HCT116 (cell line): ENCODE data around the gene HDAC10. TPM values are rescaled to one million over a fixed set of nuclear protein-coding genes. Genes with fewer than 3 reads are reported as not detected.
A peak's percentile ranks its signal among the peaks of the same experiment; 100 is the strongest.

ENCODE experiments used
- ATAC-seq: fragments of 200-7000 bp; cut with Tn5 transposase; 2 replicates; pipeline ENCODE4 v1.9.1; 2020; ENCODE audit warnings: mild to moderate bottlenecking, moderate library complexity
- BruUV-seq: library from RNA; stranded (reverse); fragments of 400-500 nt; replicated peaks from 2 replicates; lab custom pipeline; 2021; lab: Mats Ljungman, UMichigan
- CTCF ChIA-PET: fragments of 300-600 bp; sonication (Branson Sonifier 250); formaldehyde crosslinking; loops from one replicate; lab custom pipeline; 2021; ENCODE audit warnings: antibody characterized with exemption; lab: Charles Lee
- POLR2A ChIA-PET: fragments of 300-600, 350-600 bp; sonication (Branson Sonifier 250); formaldehyde crosslinking; loops from one replicate; lab custom pipeline; 2021; ENCODE audit warnings: antibody characterized with exemption; lab: Charles Lee
- RAD21 ChIA-PET, 2 experiments: fragments of 300-600 bp; sonication (Branson Sonifier 250); formaldehyde crosslinking; loops; one replicate each; lab custom pipeline; 2023; ENCODE audit warnings: low total read pairs in 2 of 2; ENCODE audit not compliant: uncharacterized antibody in 2 of 2, unreplicated experiment in 2 of 2, low non-redundant PET in 1 of 2; lab: Charles Lee
- DNase-seq: peaks from one replicate; pipeline ENCODE4 v3.0.0-alpha.2; 2010; ENCODE audit warnings: low read depth, low spot score
- H2AFZ ChIP-seq: fragments of 200-600 bp; shearing (Covaris generic), sonication (generic); 2 replicates; pipeline ENCODE4 v1.6.1; 2017; ENCODE audit warnings: low read depth, mixed run types, mixed read lengths, antibody characterized with exemption, low read length; ENCODE audit not compliant: poor library complexity, severe bottlenecking
- H3K27ac ChIP-seq: 2 replicates; pipeline ENCODE4 v1.5.1; 2012; ENCODE audit warnings: low read depth, low read length
- H3K27me3 ChIP-seq: fragments of 200-600 bp; sonication (generic); 2 replicates; pipeline ENCODE4 v1.6.1; 2016; ENCODE audit warnings: mixed run types, low read length, mixed read lengths; ENCODE audit not compliant: insufficient read depth
- H3K36me3 ChIP-seq, 2 experiments: fragments of 200-500 bp in 1 of 2; fragments of 200-600 bp in 1 of 2; sonication (Bioruptor generic) in 1 of 2; sonication (generic) in 1 of 2; 2 replicates each; pipeline versions ENCODE4 v1.5.1 to v1.6.1; 2014 to 2016; ENCODE audit warnings: low read length in 2 of 2, inconsistent platforms in 1 of 2, mixed read lengths in 1 of 2, mixed run types in 1 of 2; ENCODE audit not compliant: insufficient read depth in 2 of 2, control insufficient read depth in 1 of 2
- H3K4me1 ChIP-seq, 2 experiments: fragments of 200-600 bp in 1 of 2; sonication (generic) in 1 of 2; 2 replicates each; pipeline versions ENCODE4 v1.5.1 to v1.6.1; 2012 to 2017; ENCODE audit warnings: low read length in 2 of 2, inconsistent platforms in 1 of 2, mild to moderate bottlenecking in 1 of 2, mixed read lengths in 1 of 2, mixed run types in 1 of 2, moderate library complexity in 1 of 2; ENCODE audit not compliant: insufficient read depth in 2 of 2, control insufficient read depth in 1 of 2
- H3K4me2 ChIP-seq: fragments of 200-600 bp; sonication (generic); 2 replicates; pipeline ENCODE4 v1.6.1; 2017; ENCODE audit warnings: mixed run types, low read length, mixed read lengths
- H3K4me3 ChIP-seq, 2 experiments: fragments of 200-600 bp in 1 of 2; sonication (generic) in 1 of 2; replicated peaks in 1 of 2; 2 replicates each; pipeline ENCODE4 v1.5.1; 2011 to 2016; ENCODE audit warnings: low read length in 2 of 2, control low read depth in 1 of 2, low read depth in 1 of 2, mild to moderate bottlenecking in 1 of 2, mixed read lengths in 1 of 2, mixed run types in 1 of 2
- H3K79me2 ChIP-seq: fragments of 200-600 bp; sonication (generic); 2 replicates; pipeline ENCODE4 v1.6.1; 2017; ENCODE audit warnings: mild to moderate bottlenecking, mixed run types, low read length, moderate library complexity, mixed read lengths; ENCODE audit not compliant: insufficient read depth
- H3K9ac ChIP-seq: fragments of 200-600 bp; sonication (generic); 2 replicates; pipeline ENCODE4 v1.6.1; 2016; ENCODE audit warnings: low read length, mixed read lengths
- H3K9me2 ChIP-seq: fragments of 200-600 bp; sonication (generic), shearing (Covaris generic); 2 replicates; pipeline ENCODE4 v1.6.1; 2017; ENCODE audit warnings: mixed run types, mild to moderate bottlenecking, moderate library complexity; ENCODE audit not compliant: insufficient read depth
- H3K9me3 ChIP-seq, 2 experiments: fragments of 200-500 bp in 1 of 2; fragments of 200-600 bp in 1 of 2; sonication (Bioruptor generic) in 1 of 2; sonication (generic) in 1 of 2; 2 replicates each; pipeline ENCODE4 v1.6.1; 2014 to 2017; ENCODE audit warnings: low read length in 2 of 2, mixed read lengths in 2 of 2, inconsistent platforms in 1 of 2, low read depth in 1 of 2, mild to moderate bottlenecking in 1 of 2, mixed run types in 1 of 2, moderate library complexity in 1 of 2; ENCODE audit not compliant: control insufficient read depth in 1 of 2, insufficient read depth in 1 of 2
- H4K20me1 ChIP-seq: fragments of 200-600 bp; sonication (generic), shearing (Covaris generic); 2 replicates; pipeline ENCODE4 v1.6.1; 2017; ENCODE audit warnings: mixed run types, mild to moderate bottlenecking, moderate library complexity; ENCODE audit not compliant: insufficient read depth
- CBX3 ChIP-seq: IDR thresholded peaks from 2 replicates; pipeline ENCODE4 v1.6.1; 2012; ENCODE audit warnings: low read depth
- CEBPB ChIP-seq: IDR thresholded peaks from 2 replicates; pipeline ENCODE4 v1.6.1; 2012; ENCODE audit warnings: low read depth
- EGR1 ChIP-seq: IDR thresholded peaks from 2 replicates; pipeline ENCODE4 v1.6.1; 2012; ENCODE audit warnings: low read depth
- ELF1 ChIP-seq: IDR thresholded peaks from 2 replicates; pipeline ENCODE4 v1.6.1; 2012; ENCODE audit warnings: low read depth, borderline replicate concordance
- EZH2 ChIP-seq: fragments of 200-600 bp; sonication (generic); IDR thresholded peaks from 2 replicates; pipeline ENCODE4 v1.6.1; 2017; ENCODE audit warnings: antibody characterized with exemption, mixed run types
- EZH2phosphoT487 ChIP-seq: fragments of 200-600 bp; IDR thresholded peaks from 2 replicates; pipeline ENCODE4 v1.6.1; 2018; ENCODE audit warnings: antibody characterized with exemption, borderline replicate concordance
- JUND ChIP-seq: IDR thresholded peaks from 2 replicates; pipeline ENCODE4 v1.6.1; 2012
- MAX ChIP-seq: IDR thresholded peaks from 2 replicates; pipeline ENCODE4 v1.6.1; 2012
- POLR2A ChIP-seq: IDR thresholded peaks from 2 replicates; pipeline ENCODE4 v1.7.0; 2011; ENCODE audit warnings: borderline replicate concordance; ENCODE audit not compliant: insufficient read depth, insufficient read length; ENCODE audit errors: extremely low read depth
- POLR2AphosphoS5 ChIP-seq: IDR thresholded peaks from 2 replicates; pipeline ENCODE4 v1.6.1; 2011; ENCODE audit warnings: mild to moderate bottlenecking, low read depth, low read length, moderate library complexity
- RAD21 ChIP-seq: IDR thresholded peaks from 2 replicates; pipeline ENCODE4 v1.6.1; 2012; ENCODE audit warnings: low read depth, mild to moderate bottlenecking
- REST ChIP-seq: IDR thresholded peaks from 2 replicates; pipeline ENCODE4 v1.6.1; 2012; ENCODE audit warnings: low read depth
- SP1 ChIP-seq: IDR thresholded peaks from 2 replicates; pipeline ENCODE4 v1.6.1; 2012; ENCODE audit warnings: low read depth
- SRF ChIP-seq: IDR thresholded peaks from 2 replicates; pipeline ENCODE4 v1.6.1; 2012; ENCODE audit warnings: low read depth
- YY1 ChIP-seq: IDR thresholded peaks from 2 replicates; pipeline ENCODE4 v1.6.1; 2011; ENCODE audit warnings: low read length, low read depth, moderate library complexity, mild to moderate bottlenecking; ENCODE audit not compliant: insufficient replicate concordance; ENCODE audit errors: extremely low read depth
- ZNF274 ChIP-seq: fragments of 200-500 bp; sonication (Bioruptor generic); IDR thresholded peaks from 2 replicates; pipeline ENCODE4 v1.6.1; 2014; ENCODE audit warnings: mild to moderate bottlenecking, low read depth, low read length, inconsistent platforms
- intact Hi-C: fragments of 100-400 bp; cut with micrococcal nuclease; formaldehyde crosslinking; loops from 2 replicates; pipeline ENCODE4 v1.10.0; 2022
- total RNA-seq: library from RNA; stranded (reverse); gene quantifications from one replicate; pipeline ENCODE4 v1.2.1, GENCODE V29; 2021; ENCODE audit not compliant: unreplicated experiment
- TF ChIP-seq, protein P1 (sequence below): IDR thresholded peaks from 2 replicates; pipeline ENCODE4 v1.6.1; 2011; ENCODE audit warnings: mild to moderate bottlenecking, low read length, moderate library complexity; ENCODE audit not compliant: insufficient replicate concordance; ENCODE audit errors: extremely low read depth

The HDAC10 gene
- total RNA-seq, 1 experiment from 2014 or later, result 67.5 TPM

DNA sequence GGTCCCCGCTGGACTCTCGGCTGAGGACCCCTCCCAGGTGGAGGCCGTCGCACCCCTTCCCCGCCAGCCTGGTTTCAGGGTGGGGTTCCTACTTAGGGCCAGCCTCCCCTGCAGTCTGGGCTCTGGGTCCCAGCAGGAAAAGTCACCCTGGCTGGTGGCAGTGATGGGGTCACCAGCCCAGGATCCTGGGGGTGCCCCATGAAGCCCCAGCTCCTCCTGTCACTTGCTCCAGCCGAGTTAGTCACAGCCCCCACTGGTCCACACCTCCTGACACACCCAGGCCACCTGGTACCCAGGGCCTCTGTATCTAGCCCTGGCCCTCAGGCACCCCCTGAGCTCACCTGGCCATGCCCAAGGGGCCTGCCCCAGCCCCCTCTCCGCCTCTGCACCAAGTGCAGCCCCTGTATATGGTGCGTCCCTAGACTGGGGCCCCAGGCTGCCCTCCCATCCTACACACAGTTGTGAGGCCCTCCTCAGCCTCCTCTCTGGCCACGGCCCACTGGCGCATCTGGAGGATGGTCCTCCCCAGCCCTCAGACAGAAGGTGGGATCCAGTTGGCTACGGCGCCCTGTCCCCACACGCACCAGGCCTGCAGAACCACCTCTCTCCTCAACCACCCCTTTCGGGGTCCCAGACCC is 49.7 kb upstream of the HDAC10 start:
- H2AFZ ChIP-seq, result no peak overlapping the region
- H3K9me3 ChIP-seq, result no peaks in the 10 kb centered on the region
- 0 out of 4 replicates have a peak, but pooled peaks cover 0 to 2% of the 10 kb centered on the region in 2 experiments for H3K36me3 ChIP-seq
- no peaks in the 10 kb centered on the region for H4K20me1 ChIP-seq
- no peak for ATAC-seq
- no peaks in the 10 kb centered on the region for H3K9me2 ChIP-seq
- ChIA-PET CTCF (interaction anchor here (1.6 kb wide), 1 partner anchor 41 kb away, joined by 5 read pairs; no protein-coding TSS in a partner anchor), RAD21 (interaction anchor here in 1 of 2 experiments (0.7 kb wide), 1 partner anchor 25 kb away, joined by 3 read pairs; no protein-coding TSS in a partner anchor), POLR2A (no interaction called here)
- peak overlapping the region; percentile 80 for H3K9ac ChIP-seq
- H3K4me1 ChIP-seq, result peaks cover 73 to 99% of the 10 kb centered on the region in 2 experiments
- DNase-seq, result no peak
- no peaks in the 10 kb centered on the region for H3K27me3 ChIP-seq
- peak overlapping the region; percentile 46 to 64 for H3K4me3 ChIP-seq
- peak overlapping the region; percentile 95 for H3K27ac ChIP-seq
- BruUV-seq, result no TSS peak
- intact Hi-C loops, result no loop called here
- TF ChIP-seq SP1 (no peak), ELF1 (no peak), RAD21 (no peak), POLR2AphosphoS5 (no peak), YY1 (no peak), EZH2phosphoT487 (no peak), ZNF274 (no peak), CBX3 (no peak), JUND (no peak), SRF (no peak), MAX (no peak), EZH2 (no peak), POLR2A (no peak), CEBPB (no peak), REST (no peak), EGR1 (no peak)
- TF ChIP-seq, protein P1, sequence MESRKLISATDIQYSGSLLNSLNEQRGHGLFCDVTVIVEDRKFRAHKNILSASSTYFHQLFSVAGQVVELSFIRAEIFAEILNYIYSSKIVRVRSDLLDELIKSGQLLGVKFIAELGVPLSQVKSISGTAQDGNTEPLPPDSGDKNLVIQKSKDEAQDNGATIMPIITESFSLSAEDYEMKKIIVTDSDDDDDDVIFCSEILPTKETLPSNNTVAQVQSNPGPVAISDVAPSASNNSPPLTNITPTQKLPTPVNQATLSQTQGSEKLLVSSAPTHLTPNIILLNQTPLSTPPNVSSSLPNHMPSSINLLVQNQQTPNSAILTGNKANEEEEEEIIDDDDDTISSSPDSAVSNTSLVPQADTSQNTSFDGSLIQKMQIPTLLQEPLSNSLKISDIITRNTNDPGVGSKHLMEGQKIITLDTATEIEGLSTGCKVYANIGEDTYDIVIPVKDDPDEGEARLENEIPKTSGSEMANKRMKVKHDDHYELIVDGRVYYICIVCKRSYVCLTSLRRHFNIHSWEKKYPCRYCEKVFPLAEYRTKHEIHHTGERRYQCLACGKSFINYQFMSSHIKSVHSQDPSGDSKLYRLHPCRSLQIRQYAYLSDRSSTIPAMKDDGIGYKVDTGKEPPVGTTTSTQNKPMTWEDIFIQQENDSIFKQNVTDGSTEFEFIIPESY, result no peak
- H3K4me2 ChIP-seq, result peak overlapping the region; percentile 98
- H3K79me2 ChIP-seq, result peaks cover 99% of the 10 kb centered on the region
